GM19328 (cell line): ENCODE measurements around the gene LINGO3.

ENCODE experiments used
- ATAC-seq: cut with Tn5 transposase; IDR thresholded peaks from one replicate; pipeline ENCODE4 v1.9.1; 2021; ENCODE audit warnings: mild to moderate bottlenecking, moderate library complexity; ENCODE audit not compliant: unreplicated experiment

Gene LINGO3

GRCh38 chr19:2328401-2329148 lies 20.6 kb upstream of the LINGO3 start, which contains the start of the genes LSM7 and SPPL2B:
LSM7 (minus strand) TSS chr19:2328586; CDS start chr19:2328566, 20 bp downstream.
SPPL2B (plus strand) TSS chr19:2328684; CDS start chr19:2328710, 26 bp downstream.
- ATAC-seq: peak; percentile 61

GRCh38 chr19:2327773-2328400 lies 19.9 kb upstream of the LINGO3 start:
- ATAC-seq: no peak

GRCh38 chr19:2326699-2327360 lies 18.9 kb upstream of the LINGO3 start:
- no peak for ATAC-seq

- ATAC-seq: no peak
Observed at GRCh38 chr19:2325281-2326046, 17.5 kb upstream of the LINGO3 start.

GRCh38 chr19:2324220-2324948 lies 16.4 kb upstream of the LINGO3 start:
- no peak for ATAC-seq

GRCh38 chr19:2323707-2324106 lies 15.8 kb upstream of the LINGO3 start:
- ATAC-seq: no peak

GRCh38 chr19:2321565-2322283 lies 13.8 kb upstream of the LINGO3 start:
- ATAC-seq: no peak

- ATAC-seq: no peak
Observed at GRCh38 chr19:2320939-2321338, 13.0 kb upstream of the LINGO3 start.

- ATAC-seq: no peak
Observed at GRCh38 chr19:2320049-2320448, 12.1 kb upstream of the LINGO3 start.

GRCh38 chr19:2319551-2319950 lies 11.6 kb upstream of the LINGO3 start:
- ATAC-seq: no peak

- ATAC-seq: no peak
Observed at GRCh38 chr19:2318923-2319322, 11.0 kb upstream of the LINGO3 start.

- ATAC-seq: no peak
Observed at GRCh38 chr19:2317756-2318155, 9.8 kb upstream of the LINGO3 start.

- ATAC-seq: no peak
Observed at GRCh38 chr19:2317300-2317699, 9.3 kb upstream of the LINGO3 start.

- ATAC-seq: no peak
Observed at GRCh38 chr19:2315818-2316353, 7.9 kb upstream of the LINGO3 start.

- no peak for ATAC-seq
Observed at GRCh38 chr19:2315121-2315817, 7.3 kb upstream of the LINGO3 start.

GRCh38 chr19:2312820-2313501 lies 5.0 kb upstream of the LINGO3 start:
- ATAC-seq: no peak

- no peak for ATAC-seq
Observed at GRCh38 chr19:2311093-2311492, 3.1 kb upstream of the LINGO3 start.

GRCh38 chr19:2309734-2310362 lies 1.9 kb upstream of the LINGO3 start:
- no peak for ATAC-seq
